DMS79 treated with DMSO at 0.1 percent for 48 hours (cell line): ENCODE measurements around the gene EPB41.
"Not testable (repeated sequence)": the region's sequence is repeated elsewhere in the genome, so short reads cannot be mapped to it uniquely, and the experiment has no call there.

ENCODE experiments used
- DNase-seq: peaks from one replicate; lab custom pipeline; 2025; lab: John Stamatoyannopoulos, UW

The EPB41 gene

GRCh38 chr1:29052941-29053340, 138.6 kb downstream of the EPB41 start:
- DNase-seq: no peak

- no peak for DNase-seq
Measured at GRCh38 chr1:29055160-29055559, 140.8 kb downstream of the EPB41 start.

GRCh38 chr1:29056256-29056655, 141.9 kb downstream of the EPB41 start:
- no peak for DNase-seq

GRCh38 chr1:29057700-29058099, 143.3 kb downstream of the EPB41 start:
- DNase-seq: no peak

- DNase-seq: no peak
Measured at GRCh38 chr1:29062157-29062942, 148.0 kb downstream of the EPB41 start.

- no peak for DNase-seq
Measured at GRCh38 chr1:29064064-29064463, 149.7 kb downstream of the EPB41 start.

GRCh38 chr1:29077155-29077554, 162.8 kb downstream of the EPB41 start:
- DNase-seq: no peak

GRCh38 chr1:29079916-29080629, 165.7 kb downstream of the EPB41 start:
- DNase-seq: not testable (repeated sequence)

- no peak for DNase-seq
Measured at GRCh38 chr1:29081201-29081600, 166.8 kb downstream of the EPB41 start.

GRCh38 chr1:29082519-29082918, 168.2 kb downstream of the EPB41 start:
- DNase-seq: no peak

GRCh38 chr1:29083317-29084195, 169.2 kb downstream of the EPB41 start:
- no peak for DNase-seq

- DNase-seq: no peak
Measured at GRCh38 chr1:29084196-29084521, 169.8 kb downstream of the EPB41 start.

- DNase-seq: peak; percentile 80
Measured at GRCh38 chr1:29090937-29091618, 176.7 kb downstream of the EPB41 start.

- DNase-seq: not testable (repeated sequence)
Measured at GRCh38 chr1:29092704-29093103, 178.3 kb downstream of the EPB41 start.

GRCh38 chr1:29094433-29094832, 180.1 kb downstream of the EPB41 start:
- DNase-seq: no peak

GRCh38 chr1:29094954-29095353, 180.6 kb downstream of the EPB41 start:
- no peak for DNase-seq

GRCh38 chr1:29096231-29096886, 182.0 kb downstream of the EPB41 start:
- peak; percentile 98 for DNase-seq

- DNase-seq: no peak
Measured at GRCh38 chr1:29099286-29099685, 184.9 kb downstream of the EPB41 start.

- DNase-seq: no peak
Measured at GRCh38 chr1:29100487-29100886, 186.1 kb downstream of the EPB41 start.

GRCh38 chr1:29105822-29106221, 191.5 kb downstream of the EPB41 start:
- no peak for DNase-seq

GRCh38 chr1:29108041-29108440, 193.7 kb downstream of the EPB41 start:
- DNase-seq: not testable (repeated sequence)
